GM12873 (cell line): Measurements from ENCODE around the gene MYBPC2.

Source experiments
- TF ChIP-seq, protein P1 (sequence below): IDR thresholded peaks from 2 replicates; pipeline ENCODE4 v1.5.1; 2012; ENCODE audit warnings: low read depth, mild to moderate bottlenecking, moderate library complexity, low read length, control low read depth; ENCODE audit not compliant: insufficient read depth; ENCODE audit errors: missing control alignments

The MYBPC2 gene

DNA sequence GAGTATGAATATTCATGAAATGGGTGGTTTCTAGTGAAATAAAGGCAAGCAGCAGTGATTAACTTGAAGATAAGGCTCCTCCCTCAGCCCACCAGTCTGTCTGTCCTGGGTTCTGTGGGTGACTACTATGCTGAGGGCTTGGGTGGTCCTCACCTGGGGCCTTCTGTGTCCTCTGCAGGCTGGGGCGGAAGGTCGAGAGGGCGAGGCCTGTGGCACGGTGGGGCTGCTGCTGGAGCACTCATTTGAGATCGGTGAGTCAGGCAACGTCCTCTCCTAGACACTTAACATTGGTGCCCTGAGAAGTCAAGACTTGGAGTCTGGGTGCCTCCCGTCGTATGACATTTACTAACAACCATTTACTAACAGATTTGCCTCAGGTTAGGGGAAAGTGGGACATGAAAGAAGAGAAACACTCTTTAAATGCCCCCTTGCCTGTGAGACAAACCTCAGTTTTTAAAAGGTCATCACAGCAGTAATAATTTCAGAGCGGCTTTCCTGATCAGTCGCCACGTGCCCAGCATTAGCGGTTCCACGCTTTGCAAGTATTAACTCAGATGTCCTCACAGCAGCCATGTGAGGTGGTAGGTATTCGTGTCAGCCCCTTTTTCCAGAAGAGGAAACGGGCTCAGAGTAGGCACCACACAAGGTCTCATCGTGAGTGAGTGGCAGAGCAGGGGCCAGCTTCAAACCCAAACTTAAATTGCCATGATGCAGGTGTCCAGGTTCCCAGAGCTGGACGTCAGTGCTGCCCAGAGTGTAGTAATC, 45.2 kb downstream of the MYBPC2 start:
- TF ChIP-seq, protein P1, sequence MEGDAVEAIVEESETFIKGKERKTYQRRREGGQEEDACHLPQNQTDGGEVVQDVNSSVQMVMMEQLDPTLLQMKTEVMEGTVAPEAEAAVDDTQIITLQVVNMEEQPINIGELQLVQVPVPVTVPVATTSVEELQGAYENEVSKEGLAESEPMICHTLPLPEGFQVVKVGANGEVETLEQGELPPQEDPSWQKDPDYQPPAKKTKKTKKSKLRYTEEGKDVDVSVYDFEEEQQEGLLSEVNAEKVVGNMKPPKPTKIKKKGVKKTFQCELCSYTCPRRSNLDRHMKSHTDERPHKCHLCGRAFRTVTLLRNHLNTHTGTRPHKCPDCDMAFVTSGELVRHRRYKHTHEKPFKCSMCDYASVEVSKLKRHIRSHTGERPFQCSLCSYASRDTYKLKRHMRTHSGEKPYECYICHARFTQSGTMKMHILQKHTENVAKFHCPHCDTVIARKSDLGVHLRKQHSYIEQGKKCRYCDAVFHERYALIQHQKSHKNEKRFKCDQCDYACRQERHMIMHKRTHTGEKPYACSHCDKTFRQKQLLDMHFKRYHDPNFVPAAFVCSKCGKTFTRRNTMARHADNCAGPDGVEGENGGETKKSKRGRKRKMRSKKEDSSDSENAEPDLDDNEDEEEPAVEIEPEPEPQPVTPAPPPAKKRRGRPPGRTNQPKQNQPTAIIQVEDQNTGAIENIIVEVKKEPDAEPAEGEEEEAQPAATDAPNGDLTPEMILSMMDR, result no peak

DNA sequence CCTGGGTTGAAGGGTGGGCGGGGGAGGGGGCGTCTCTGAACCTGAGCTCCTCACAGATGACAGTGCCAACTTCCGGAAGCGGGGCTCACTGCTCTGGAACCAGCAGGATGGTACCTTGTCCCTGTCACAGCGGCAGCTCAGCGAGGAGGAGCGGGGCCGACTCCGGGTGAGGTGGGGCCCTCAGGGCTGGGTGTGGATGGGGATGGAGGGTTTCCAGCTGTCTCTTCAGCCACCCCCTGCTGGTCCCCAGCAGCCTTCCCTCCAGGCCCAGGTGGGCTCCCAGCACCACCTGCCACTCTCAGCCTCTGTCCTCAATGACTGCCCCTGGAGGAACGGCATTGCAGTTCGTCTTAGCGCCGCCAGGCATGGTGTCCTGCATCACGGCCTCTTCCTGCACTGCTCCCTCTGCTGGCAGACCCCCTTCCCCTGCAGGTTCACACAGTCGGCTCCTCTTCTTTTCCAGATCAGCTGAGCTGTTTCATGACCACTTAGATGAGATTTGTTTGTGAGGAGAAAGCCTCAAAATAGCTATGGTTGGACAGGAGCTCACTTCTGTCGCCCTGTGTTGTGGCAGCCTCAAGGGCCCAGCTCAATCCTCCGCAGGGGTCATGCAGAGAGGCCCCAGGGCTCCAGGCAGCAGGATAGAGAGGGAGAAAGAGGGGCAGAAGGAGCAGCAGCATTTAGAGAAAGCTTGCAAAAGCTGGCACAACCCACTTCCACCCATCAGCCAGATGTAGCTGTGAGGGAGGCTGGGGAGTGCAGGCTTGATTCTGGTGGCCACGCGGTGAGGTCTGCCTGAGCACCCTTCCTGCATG, 46.4 kb downstream of the MYBPC2 start:
- TF ChIP-seq, protein P1, result peak; percentile 46

DNA sequence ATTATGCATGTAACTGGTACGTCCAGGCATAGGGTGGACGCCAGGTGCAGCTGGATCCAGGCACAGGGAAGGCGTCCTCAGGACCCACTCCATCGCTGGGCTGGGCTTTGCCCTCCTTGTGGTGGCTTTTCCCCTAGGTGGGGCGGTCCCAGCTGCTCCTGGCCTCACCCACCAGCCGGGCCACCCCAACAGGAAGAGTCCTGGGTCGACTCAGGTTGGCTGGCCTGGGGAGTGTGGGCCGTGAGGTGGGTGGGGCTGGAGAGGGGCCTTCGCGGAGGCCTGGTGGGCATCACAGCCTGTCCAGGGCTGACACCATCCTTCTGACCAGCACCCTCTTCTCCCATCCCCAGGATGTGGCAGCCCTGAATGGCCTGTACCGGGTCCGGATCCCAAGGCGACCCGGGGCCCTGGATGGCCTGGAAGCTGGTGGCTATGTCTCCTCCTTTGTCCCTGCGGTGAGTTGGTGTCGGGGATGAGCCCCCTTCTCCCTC, 47.1 kb downstream of the MYBPC2 start:
- TF ChIP-seq, protein P1, result no peak

DNA sequence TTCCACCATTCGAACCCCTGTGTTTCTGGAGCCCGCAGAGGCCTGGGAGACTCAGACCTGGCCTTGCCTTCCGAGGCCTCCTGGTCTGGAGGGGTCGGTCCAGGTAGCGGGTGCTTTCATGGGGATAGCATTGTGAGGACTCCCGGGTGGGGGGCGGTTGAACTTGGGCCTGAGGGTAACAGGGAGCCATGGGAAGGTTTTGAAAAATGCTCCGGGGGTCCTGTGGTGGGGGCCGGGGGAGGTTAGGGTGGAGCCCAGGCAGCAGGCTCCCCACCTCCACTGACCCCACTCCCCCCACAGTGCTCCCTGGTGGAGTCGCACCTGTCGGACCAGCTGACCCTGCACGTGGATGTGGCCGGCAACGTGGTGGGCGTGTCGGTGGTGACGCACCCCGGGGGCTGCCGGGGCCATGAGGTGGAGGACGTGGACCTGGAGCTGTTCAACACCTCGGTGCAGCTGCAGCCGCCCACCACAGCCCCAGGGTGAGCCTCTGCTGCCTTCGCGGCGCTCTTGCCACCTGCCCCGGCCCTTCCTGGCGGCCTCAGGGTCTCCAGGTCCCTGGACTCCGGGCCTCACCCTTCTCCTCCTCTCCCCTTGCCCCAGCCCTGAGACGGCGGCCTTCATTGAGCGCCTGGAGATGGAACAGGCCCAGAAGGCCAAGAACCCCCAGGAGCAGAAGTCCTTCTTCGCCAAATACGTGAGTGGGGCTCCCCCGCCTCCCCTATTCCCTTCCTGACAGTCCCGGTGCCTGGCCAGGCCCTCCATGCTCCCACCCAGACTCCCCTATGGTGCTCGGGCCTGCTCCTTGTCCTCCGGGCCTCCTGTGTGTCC, 47.8 kb downstream of the MYBPC2 start:
- TF ChIP-seq, protein P1, result no peak

DNA sequence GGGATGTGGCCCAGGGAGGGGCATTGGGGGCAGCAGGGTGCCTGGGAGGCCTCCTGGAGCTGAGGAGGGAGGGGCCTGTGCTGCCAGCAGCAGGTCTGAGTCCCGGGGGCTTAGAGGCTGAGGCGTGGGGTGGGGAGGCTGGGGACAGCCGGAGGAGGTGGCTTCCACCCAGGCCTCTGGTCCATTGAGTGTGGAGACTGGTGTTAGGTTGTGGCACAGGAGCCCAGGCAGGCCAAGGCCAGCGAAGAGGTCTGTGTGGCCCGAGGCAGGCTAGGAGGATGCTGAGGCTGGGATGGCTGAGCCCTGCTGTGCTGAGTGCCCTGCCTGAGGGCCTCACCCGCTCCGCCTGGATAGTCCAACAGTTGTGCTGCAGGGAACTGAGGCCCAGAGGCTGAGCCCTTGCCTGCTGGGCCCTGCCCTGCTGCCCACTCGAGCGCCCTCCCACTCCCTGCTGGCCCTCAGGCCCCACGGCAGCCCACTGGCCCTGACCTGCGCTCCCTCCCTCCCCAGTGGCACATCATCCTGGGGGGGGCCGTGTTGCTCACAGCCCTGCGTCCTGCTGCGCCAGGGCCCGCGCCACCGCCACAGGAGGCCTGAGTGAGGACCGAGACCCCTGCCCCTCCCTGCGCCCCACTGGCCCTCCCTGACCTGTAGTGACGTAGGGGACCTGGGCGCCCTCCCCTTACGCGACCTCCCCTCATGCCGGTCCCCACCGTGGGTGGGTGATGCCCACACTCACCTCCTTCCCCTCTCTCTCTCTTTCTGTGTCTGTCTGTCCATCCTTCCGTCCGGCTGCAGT, 48.9 kb downstream of the MYBPC2 start:
- TF ChIP-seq, protein P1, result no peak

DNA sequence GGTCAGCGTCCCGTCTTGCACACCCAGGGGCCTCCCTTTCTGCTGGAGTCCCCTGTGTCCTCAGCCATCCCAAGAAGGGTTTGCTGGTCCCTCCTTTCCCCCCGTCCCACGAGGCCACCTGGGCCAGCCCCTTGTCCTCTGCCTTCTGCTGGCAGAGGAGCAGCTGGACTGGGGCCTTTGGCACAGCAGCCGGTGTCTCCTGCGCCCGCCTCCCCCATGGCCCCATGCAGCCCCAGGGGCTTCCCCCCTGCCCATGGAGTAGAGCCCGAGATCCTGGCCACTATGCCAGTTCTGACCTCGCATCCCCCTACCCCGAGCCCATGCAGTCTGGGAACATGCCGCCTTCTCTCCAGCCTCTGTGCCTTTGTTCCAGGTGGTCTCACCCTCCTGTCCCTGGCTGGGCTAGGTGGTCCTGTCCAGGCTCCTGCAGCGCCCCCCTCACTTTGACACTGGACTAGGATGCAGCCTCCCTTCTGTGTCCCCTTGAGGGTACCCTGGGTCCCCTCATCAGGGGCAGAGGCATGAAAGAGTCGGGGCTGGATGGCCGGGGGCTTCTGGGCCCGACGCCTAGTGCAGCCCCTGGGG, 49.7 kb downstream of the MYBPC2 start:
- TF ChIP-seq, protein P1, result no peak
